Measurements from ENCODE around the gene DAP. TPM values are rescaled to one million over a fixed set of nuclear protein-coding genes. Genes with fewer than 3 reads are reported as not detected.

Gene DAP
- total RNA-seq, 4 donors from 2014 or later: 2.4 to 11.7 (median 3.6) TPM

- no peak for ATAC-seq
- H3K9me3 ChIP-seq: no peaks in the 10 kb centered on the region
- in situ Hi-C loops (cut with MboI; ENCODE audit: low sequenced_read_pairs in 4 of 4) (no loop called here), intact Hi-C loops (cut with DNase I; ENCODE audit: low total_unique reads) (no loop called here)
- TF ChIP-seq POLR2A (IDR thresholded peaks at IDR 0.05): no peak
- no peak for TF ChIP-seq CTCF (IDR thresholded peaks at IDR 0.05 in 4 of 5, conservative IDR thresholded peaks at IDR 0.05 in 1 of 5)
- H3K4me1 ChIP-seq: no peaks in the 10 kb centered on the region
- no peak for DNase-seq
- H3K27ac ChIP-seq: no peak overlapping the region
- H3K36me3 ChIP-seq: peaks cover 0 to 5% of the 10 kb centered on the region in 2 donors
- H3K4me3 ChIP-seq: no peak overlapping the region
- no peaks in the 10 kb centered on the region for H3K27me3 ChIP-seq
Observed at GRCh38 chr5:10744681-10745080, 16.4 kb downstream of the DAP start.

- DNase-seq: no peak
Observed at GRCh38 chr5:10743951-10744350, 17.1 kb downstream of the DAP start.

GRCh38 chr5:10743526-10743925 is 17.5 kb downstream of the DAP start:
- Histone ChIP-seq H3K9me3 (no peaks in the 10 kb centered on the region), H3K27me3 (no peaks in the 10 kb centered on the region), H3K4me1 (no peaks in the 10 kb centered on the region), H3K4me3 (no peak overlapping the region), H3K36me3 (peaks cover 0 to 5% of the 10 kb centered on the region in 2 donors), H3K27ac (no peak overlapping the region)
- no peak for ATAC-seq
- no peak for TF ChIP-seq CTCF (IDR thresholded peaks at IDR 0.05 in 4 of 5, conservative IDR thresholded peaks at IDR 0.05 in 1 of 5)
- TF ChIP-seq POLR2A (IDR thresholded peaks at IDR 0.05): no peak
- in situ Hi-C loops (cut with MboI; ENCODE audit: low sequenced_read_pairs in 4 of 4) (no loop called here), intact Hi-C loops (cut with DNase I; ENCODE audit: low total_unique reads) (no loop called here)
- DNase-seq: no peak

More at GRCh38 chr5:10743951-10744350, 17.1 kb downstream of the DAP start:
- no peak for TF ChIP-seq CTCF (IDR thresholded peaks at IDR 0.05 in 4 of 5, conservative IDR thresholded peaks at IDR 0.05 in 1 of 5)
- TF ChIP-seq POLR2A (IDR thresholded peaks at IDR 0.05): no peak
- H3K9me3 ChIP-seq: no peaks in the 10 kb centered on the region
- H3K4me3 ChIP-seq: no peak overlapping the region
- no peak for ATAC-seq
- intact Hi-C loops (cut with DNase I; ENCODE audit: low total_unique reads): no loop called here
- in situ Hi-C loops (cut with MboI; ENCODE audit: low sequenced_read_pairs in 4 of 4): no loop called here
- peaks cover 0 to 5% of the 10 kb centered on the region in 2 donors for H3K36me3 ChIP-seq
- no peaks in the 10 kb centered on the region for H3K27me3 ChIP-seq
- no peaks in the 10 kb centered on the region for H3K4me1 ChIP-seq
- no peak overlapping the region for H3K27ac ChIP-seq

- Histone ChIP-seq H3K4me1 (no peaks in the 10 kb centered on the region), H3K9me3 (no peaks in the 10 kb centered on the region), H3K36me3 (peaks cover 0 to 5% of the 10 kb centered on the region in 2 donors), H3K27me3 (no peaks in the 10 kb centered on the region), H3K27ac (no peak overlapping the region), H3K4me3 (no peak overlapping the region)
- no peak for ATAC-seq
- DNase-seq: no peak
- in situ Hi-C loops (cut with MboI; ENCODE audit: low sequenced_read_pairs in 4 of 4): no loop called here
- intact Hi-C loops (cut with DNase I; ENCODE audit: low total_unique reads): no loop called here
- no peak for TF ChIP-seq CTCF (IDR thresholded peaks at IDR 0.05 in 4 of 5, conservative IDR thresholded peaks at IDR 0.05 in 1 of 5)
- TF ChIP-seq POLR2A (IDR thresholded peaks at IDR 0.05): no peak
Observed at GRCh38 chr5:10741661-10742060, 19.4 kb downstream of the DAP start.

- no peak for TF ChIP-seq CTCF (IDR thresholded peaks at IDR 0.05 in 4 of 5, conservative IDR thresholded peaks at IDR 0.05 in 1 of 5)
- TF ChIP-seq POLR2A (IDR thresholded peaks at IDR 0.05): no peak
- H3K4me1 ChIP-seq: no peaks in the 10 kb centered on the region
- no peaks in the 10 kb centered on the region for H3K9me3 ChIP-seq
- no peak overlapping the region for H3K27ac ChIP-seq
- no peak for DNase-seq
- in situ Hi-C loops (cut with MboI; ENCODE audit: low sequenced_read_pairs in 4 of 4) (no loop called here), intact Hi-C loops (cut with DNase I; ENCODE audit: low total_unique reads) (no loop called here)
- peaks cover 0 to 5% of the 10 kb centered on the region in 2 donors for H3K36me3 ChIP-seq
- ATAC-seq: no peak
- H3K27me3 ChIP-seq: no peaks in the 10 kb centered on the region
- no peak overlapping the region for H3K4me3 ChIP-seq
Observed at GRCh38 chr5:10740384-10740783, 20.6 kb downstream of the DAP start.
